Skeletal muscle cell (primary cell): Measurements from ENCODE around the gene RLN3.
A peak's percentile ranks its signal among the peaks of the same experiment; 100 is the strongest.

Experiments
- DNase-seq: peaks from one replicate; pipeline ENCODE4 v3.0.0-alpha.2; 2010; ENCODE audit warnings: low read depth
- H3K4me3 ChIP-seq: 2 replicates; pipeline ENCODE4 v1.5.1; 2011; ENCODE audit warnings: low read depth, mild to moderate bottlenecking, control low read depth, low read length, moderate library complexity

The RLN3 gene, protein sequence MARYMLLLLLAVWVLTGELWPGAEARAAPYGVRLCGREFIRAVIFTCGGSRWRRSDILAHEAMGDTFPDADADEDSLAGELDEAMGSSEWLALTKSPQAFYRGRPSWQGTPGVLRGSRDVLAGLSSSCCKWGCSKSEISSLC

DNA sequence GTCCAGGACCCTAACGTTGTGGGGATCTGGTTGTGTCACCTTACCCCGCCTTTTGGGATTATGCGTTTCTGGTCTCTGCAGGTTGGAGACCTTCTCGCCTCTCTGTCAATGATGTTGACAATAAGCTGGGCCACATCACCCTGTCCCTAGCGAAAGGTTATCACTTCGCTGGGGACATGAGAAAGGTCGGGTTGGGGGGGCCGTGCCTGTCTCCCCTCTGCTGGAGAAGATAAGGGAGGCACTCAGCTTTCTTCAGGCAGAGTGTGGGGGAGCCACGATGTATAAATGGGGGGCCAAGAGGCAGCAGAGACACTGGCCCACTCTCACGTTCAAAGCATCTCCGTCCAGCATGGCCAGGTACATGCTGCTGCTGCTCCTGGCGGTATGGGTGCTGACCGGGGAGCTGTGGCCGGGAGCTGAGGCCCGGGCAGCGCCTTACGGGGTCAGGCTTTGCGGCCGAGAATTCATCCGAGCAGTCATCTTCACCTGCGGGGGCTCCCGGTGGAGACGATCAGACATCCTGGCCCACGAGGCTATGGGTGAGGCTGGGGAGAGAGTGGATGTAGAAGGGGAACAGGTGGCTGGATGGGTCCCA, at the start of gene RLN3:
RLN3 (plus strand) TSS at position 293 of the 595 bp plus-strand sequence; CDS start at position 350, 57 bp downstream.
- H3K4me3 ChIP-seq = no peak within 1 kb of the TSS
- no peak for DNase-seq

DNA sequence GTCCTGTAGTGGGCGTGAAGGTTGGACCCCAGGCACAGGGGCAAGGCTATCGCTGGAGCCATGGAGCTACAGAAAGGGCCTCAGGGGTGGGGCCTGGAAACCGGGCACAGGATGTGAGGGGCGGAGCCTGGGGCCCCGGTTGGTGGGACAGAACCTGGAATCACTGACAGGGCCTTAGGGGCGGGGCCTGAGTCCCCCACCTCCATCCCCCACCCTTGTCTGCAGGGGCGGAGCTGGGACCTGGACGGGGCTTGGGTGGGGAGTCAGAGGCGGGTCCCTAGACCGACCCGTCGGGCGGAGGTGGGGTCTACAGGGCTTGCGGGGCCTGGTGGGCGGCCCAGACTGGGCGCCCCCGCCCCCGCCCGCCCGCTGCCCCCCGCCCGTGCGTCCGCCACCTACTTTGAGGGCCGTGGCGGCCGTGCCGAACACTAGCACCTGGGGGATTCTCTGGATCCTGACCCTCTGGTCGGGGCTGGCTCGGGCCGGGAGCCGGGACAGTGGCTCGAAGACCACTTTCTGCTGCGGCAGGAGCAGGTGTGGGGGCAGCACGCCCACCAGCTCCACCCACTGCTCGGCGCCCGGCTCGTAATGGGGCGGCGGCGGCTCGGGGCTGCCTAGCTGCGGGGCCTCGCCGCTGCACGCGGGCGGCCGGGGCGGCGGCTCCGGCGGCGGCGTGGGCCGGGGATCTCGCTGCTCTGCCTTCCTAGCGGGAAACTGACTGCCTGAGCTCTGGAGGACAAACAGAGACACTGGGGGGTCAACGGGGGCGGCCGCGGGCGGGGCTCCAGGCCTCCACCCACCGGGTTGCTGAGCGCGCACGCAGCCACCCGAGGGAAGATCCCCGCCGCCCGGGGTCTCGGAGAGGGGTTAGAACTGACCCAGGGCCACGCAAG, 49.4 kb upstream of the RLN3 start:
- DNase-seq = no peak
- H3K4me3 ChIP-seq = peak overlapping the region; percentile 18

DNA sequence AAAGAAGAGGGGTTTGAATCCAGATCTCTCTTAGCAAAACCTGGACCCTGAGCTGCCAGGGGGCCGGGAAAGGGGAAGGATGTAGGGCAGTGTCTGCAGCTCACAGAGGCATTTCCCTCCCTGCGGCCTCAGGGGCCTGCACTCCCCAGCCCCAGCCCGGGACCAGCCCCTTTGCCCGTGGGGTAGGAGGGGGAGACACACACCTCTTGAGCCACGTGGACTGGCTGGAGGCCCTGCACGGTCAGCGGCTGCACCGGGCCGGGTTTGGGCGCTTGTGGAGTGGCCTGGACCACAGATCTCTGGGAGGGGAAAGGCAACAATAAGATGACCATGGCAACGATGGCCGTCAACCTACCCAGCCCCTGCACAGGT, 48.7 kb upstream of the RLN3 start:
- peak overlapping the region; percentile 18 for H3K4me3 ChIP-seq
- no peak for DNase-seq

DNA sequence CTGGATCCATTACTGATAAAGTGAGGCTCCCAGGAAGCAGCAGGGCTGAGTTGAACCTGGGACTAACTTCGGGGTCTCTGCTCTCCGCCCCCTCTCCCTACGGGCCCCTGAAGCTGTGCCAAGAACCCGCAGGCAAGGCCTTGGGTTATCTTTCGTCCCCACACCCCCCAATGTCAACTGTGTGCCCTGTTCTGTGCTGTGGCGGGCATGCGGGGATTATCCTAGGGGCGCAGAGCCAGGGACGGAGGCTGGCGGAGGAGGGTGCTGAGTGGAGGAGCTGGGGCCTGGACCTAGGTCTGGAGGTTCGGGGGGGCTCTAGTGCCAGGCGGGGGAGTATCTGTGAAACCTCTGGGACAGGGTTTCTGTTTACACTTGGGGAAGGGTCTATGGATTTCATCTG, 48.3 kb upstream of the RLN3 start:
- no peak for DNase-seq
- H3K4me3 ChIP-seq = no peak overlapping the region

DNA sequence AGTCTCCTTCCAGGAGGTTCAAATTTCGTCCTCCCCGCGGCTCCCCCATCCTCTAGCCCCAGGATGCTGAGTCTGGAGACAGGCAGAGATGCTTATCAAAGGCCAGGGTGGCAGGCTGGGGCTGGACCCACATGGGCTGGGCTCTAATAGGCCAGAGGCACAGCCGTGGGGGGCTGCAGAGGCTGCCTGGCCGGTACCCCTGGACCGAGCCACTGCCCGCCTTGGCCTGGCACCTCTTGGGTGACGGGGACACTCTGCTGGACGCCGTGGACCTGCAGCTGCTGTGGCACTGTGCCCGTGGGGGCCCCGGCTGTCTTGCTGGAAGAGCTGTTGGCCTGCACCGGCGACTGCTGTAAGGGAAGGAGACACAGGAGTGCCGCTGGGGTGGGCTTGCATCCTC, 47.6 kb upstream of the RLN3 start:
- DNase-seq = no peak
- H3K4me3 ChIP-seq = no peak overlapping the region

DNA sequence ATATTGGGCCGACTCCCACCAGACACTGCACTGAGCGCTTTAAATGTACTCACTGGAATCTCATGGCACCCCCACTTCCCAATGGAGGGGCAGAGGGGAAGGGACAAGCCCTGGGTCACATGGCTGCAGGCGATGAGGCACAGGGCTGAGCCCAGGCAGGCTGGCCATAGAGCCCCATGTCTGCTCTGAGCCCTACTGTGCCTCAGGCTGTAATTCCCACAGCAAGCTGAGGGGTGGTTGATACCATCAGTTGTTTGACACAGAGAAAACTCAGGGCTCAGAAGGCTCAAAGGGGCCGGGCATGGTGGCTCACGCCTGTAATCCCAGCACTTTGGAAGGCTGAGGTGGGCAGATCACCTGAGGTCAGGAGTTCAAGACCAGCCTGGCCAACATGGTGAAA, 46.9 kb upstream of the RLN3 start:
- no peak for DNase-seq
- H3K4me3 ChIP-seq = no peak overlapping the region

DNA sequence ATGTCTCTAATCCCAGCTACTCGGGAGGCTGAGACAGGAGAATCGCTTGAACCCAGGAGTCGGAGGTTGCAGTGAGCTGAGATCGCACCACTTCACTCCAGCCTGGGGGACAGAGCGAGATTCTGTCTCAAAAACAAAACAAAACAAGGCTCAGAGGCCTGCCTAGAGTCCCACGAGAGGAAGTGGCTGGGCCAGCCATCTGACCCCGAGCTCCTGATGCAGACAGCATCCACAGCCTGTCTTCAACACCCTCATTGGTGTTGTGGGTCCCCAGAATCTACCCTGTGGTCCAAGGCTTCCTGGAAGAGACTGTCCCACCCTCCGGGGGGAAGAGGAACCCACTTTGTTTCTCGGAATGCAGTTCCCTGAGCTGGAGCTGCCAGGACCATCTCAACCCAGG, 46.5 kb upstream of the RLN3 start:
- H3K4me3 ChIP-seq = no peak overlapping the region
- DNase-seq = no peak

DNA sequence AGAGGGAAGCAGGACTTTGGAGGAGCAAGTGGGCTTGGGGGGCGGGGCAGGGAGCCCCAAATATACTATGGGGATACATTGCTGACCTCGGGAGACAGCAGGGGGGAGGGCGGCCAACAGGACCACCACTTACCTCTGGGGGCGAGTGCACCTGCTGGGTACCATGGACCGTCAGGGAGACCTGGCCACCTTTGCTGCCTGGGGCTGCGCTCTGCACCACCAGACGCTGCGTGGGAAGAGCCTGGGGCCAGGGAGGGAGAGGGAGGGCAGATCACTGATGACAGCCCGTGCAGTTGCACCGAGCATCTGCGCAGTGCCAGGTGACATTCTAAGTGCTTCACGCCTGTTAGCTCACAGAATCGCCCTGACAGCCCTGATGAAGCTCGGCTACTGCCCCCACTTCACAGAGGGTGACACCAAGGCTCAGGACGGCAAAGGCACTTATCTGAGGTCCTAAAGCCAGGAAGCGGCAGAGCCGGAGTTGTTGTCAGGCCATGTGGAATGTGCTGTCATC, 45.9 kb upstream of the RLN3 start:
- no peak overlapping the region for H3K4me3 ChIP-seq
- DNase-seq = no peak

DNA sequence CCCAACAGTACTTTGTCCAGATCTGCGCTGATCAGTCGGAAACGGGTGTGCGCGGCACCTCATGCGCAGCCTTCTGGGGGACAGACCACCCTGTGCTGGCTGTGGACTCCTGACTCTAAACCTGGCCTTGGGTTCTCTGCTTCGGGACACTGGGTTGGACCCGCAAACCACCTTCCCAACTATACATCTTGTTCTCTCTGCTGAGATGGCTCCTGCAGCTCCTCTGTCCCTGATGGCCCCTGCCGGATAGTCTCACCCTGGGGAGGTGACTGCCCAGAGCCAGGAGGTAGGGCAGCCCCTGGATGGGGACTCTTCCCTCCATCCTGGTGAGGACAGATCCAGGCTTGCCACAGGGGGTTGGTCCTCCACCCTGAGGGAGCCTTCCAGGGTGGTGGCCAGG, 45.2 kb upstream of the RLN3 start:
- DNase-seq = no peak
- no peak overlapping the region for H3K4me3 ChIP-seq

DNA sequence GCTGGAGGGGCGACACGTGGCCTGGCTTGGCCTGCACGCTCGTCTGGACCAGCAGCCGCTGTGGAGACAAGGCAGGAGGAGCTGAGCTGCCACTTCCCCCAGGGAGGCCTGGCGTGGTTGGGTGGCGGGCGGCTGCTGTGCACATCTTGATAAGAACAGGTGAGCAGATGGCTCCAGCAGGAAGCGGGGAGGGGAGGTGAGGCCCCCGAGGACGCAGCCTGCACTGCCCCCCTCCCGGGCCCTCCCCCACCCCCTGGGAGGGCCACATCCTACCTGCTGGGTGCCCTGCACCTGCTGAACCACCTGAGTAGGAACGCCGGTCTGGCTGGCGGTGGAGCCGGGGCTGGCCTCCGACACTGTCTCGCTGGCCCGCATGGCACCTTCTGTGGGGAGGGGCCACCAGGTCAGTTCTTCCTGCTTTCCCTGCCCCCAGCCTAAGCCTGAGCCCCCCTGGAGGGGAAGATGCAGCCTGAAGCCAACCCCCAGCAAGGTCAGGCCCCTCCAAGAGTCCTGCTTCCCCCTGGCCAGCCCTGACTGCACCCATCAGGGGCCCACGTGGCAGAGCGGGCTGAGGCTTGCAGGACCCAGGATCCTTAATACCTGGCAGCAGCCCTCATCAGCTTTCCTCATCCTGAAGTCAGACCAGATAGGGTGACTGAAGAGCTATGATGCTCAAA, 44.6 kb upstream of the RLN3 start:
- no peak overlapping the region for H3K4me3 ChIP-seq
- DNase-seq = no peak

DNA sequence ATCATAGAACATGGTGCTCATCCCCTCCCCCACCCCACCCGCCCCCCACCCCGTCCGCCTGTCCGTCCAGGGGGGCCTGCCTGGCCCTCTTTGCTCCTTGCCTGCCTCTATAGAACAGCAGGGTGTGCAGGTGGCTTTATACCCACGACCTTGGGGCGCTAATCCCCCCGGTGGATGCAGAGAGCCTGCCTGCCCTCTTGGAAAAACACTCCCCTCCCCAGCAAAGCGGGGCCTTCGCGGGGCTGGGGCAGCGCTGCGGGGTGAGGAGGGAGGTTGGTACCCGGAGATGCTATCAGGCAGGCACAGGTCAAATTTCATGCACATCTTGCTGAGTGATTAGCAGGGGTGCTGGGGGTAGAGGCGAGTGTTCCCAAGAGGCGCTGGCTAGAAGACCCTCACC, 43.8 kb upstream of the RLN3 start:
- no peak overlapping the region for H3K4me3 ChIP-seq
- no peak for DNase-seq

DNA sequence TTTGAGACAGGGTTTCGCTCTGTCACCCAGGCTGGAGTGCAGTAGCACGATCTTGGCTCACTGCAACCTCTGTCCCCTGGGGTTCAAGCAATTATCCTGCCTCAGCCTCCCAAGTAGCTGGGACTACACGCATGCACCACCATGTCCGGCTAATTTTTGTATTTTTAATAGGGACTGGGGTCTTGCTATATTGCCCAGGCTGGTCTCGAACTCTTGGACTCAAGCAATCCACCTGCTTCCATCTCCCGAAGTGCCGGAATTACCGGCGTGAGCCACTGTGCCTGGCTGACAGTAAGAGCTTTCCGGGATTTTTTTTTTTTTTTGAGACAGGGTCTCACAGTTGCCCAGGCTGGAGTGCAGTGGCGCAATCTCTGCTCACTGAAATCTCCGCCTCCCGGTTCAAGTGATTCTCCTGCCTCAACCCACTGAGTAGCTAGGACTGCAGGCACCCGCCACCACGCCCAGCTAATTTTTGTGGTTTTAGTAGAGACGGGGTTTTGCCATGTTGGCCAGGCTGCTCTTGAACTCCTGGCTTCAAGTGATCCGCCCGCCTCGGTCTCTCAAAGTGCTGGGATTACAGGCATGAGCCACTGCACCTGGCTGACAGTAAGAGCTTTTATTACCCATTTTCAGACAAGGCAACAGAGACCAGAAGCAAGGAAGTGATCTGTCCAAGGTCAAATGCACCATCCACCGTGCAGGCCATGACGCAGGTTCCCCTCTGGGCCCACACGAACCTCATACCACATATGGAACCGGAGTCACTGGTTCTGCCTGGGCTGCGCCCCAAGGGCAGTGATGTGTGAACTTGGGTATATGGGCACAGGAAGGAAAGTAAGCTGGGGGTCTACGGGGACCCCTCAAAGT, 42.8 kb upstream of the RLN3 start:
- H3K4me3 ChIP-seq = no peak overlapping the region
- DNase-seq = no peak

DNA sequence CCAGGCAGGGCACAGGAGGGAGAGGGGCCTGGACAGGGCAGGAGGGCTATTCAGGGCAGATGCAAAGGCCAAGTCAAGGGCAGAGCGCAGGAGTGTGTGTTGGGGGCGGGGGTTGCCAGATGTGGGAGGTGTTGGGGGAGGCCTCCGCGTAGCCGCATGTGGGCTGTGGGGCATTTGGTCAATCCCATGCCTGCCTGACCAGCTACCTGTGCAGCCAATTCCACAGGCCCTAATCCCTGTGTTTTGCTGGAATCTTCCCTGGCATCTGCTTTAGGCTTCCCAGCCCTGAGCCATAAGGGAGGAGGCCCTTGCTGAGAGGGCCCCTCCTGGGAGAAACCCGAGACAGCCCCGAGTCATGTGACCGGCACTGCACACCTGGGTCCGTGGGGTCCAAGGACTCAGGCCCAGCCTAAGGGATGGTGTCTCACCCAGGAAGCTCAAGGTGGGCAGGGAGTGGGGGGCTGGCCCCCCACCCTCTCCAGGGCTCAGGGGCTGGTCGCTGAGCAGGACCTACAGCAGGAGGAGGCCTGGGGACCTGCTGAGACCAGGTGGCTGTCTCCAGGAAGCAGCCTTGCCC, 42.1 kb upstream of the RLN3 start:
- no peak overlapping the region for H3K4me3 ChIP-seq
- no peak for DNase-seq

DNA sequence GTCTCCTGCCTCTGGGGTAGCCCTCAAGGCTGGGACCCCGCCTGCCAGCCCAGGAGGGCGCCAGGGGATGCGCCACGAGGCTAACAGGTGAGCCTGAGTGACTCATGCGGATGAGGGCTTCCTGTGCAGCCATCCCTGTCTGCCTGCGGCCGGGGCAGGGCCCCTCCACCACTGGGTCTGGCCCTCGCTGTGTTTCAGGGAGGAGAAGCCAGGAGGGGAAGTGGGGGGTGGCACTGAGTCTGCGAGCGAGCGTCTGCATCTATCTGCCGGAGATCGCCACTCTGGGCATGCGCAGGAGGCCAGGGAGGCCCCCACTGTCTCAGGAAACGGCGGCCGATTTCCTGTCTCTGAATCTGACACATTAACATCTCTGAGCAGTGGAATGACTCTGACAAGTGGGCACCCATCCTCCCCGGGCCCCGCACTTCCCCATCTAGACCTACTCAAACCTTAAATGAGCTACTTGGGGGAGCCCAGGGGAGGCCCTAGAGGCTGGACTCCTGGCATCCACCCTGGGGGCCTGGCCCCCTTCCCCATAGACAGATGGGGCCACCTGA, 41.5 kb upstream of the RLN3 start:
- DNase-seq = no peak
- no peak overlapping the region for H3K4me3 ChIP-seq

DNA sequence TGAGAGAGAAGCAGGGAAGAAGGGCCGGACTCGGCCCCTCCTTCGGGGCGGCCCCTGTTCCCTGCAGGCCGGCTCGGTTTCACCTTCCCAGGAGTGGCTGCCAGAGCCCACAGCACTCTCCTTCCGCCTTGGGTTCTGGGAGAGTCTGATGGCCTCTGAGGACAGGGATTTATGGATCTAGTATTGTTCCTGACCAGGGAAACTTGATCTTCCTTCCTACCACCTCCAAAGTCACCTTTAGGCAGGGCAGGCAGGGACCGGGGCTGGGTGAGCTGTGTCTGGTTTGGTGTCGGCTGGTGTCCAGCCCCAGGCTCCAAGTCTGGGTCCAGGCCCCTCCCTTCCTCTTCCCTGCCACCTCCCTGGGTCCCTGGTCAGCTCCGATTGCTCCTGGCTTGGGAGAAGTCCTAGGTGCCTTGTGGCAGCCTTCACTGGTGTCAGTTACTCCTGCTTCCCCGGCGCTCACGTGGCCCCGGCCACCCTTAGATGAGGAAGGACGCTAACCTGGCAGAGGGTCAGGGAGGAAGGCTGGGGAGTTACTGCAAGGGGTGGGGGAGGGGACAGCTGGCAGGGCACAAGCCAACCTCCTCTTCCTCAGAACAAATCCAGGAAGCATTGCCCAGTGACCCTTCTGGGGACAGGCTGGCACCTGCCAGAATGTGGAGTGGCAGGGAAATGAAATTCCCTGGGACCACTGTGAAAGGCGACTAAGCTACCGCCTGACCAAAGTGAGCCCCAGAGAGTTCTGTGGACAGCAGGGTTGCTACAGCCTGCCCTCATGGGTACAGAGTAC, 40.7 kb upstream of the RLN3 start:
- no peak overlapping the region for H3K4me3 ChIP-seq
- no peak for DNase-seq

DNA sequence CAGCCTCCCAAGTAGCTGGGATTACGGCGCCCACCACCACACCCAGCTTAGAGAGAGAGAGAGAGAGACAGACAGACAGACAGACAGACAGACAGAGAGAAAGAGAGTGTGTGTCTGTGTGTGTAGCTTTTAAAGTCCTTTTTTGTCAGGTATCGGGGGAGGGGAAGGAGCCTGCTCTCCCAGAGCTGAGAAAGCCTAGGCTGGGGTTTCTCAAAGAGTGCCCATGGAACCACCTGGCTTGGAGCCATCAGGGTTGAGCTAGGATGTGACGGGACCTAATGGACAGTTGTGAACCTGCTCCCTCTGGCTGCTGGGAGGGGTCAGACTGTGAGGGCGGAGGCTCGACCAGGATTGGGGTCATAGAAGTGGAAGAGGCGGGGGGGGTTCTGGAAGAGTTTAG, 38.5 kb upstream of the RLN3 start:
- H3K4me3 ChIP-seq = no peak overlapping the region
- no peak for DNase-seq

DNA sequence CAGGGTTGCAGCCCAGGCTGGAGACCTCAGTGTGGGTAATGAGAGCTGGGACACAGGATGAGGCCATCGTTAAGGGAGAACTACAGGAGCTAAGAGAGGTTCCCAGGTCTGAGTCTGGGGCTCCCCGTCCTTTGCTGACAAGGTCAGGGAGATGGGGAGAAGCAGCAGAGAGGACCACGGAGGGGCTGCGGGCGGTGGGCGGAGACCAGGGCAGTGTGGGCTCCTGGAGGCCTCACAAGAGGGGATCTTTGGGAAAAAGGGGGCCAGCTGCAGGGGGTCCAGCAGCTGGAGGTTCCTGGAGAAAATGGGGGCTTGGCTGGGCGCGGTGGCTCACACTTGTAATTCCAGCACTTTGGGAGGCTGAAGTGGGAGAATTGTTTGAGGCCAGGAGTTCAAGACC, 37.9 kb upstream of the RLN3 start:
- no peak for DNase-seq
- H3K4me3 ChIP-seq = no peak overlapping the region

DNA sequence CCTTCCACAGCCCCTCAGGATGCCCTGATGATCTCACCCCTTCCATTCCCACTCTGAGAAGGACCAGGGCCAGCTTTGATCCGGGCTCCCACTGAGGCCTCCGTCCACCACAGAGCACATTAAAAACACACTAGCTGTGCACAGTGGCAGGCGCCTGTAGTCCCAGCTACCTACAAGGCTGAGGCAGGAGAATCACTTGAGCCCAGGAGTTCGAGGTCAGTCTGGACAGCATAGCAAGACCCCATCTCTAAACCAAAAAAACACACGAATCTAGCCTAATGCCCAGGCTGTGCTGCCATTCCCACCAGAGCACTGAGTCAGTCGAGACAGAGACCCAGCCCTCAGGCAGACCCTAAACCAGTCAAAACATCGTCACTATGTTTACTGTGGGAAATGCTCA, 35.9 kb upstream of the RLN3 start:
- DNase-seq = no peak
- H3K4me3 ChIP-seq = no peak overlapping the region
